GM23338 (cell line): ENCODE measurements around the gene TFEB. TPM values are rescaled to one million over a fixed set of nuclear protein-coding genes. Genes with fewer than 3 reads are reported as not detected.

Experiments used
- ATAC-seq: fragments of 200-7000 bp; cut with Tn5 transposase; 3 replicates; pipeline ENCODE4 v1.9.1; 2020
- DNase-seq: peaks from one replicate; pipeline ENCODE4 v3.0.0-alpha.2; 2015; ENCODE audit warnings: low spot score
- H2AFZ ChIP-seq: fragments of 200-600 bp; sonication (generic); 2 replicates; pipeline ENCODE4 v1.8.0; 2016; ENCODE audit warnings: antibody characterized with exemption, mild to moderate bottlenecking, moderate library complexity
- H3F3A ChIP-seq: fragments of 200-600 bp; sonication (generic); replicated peaks from 2 replicates; pipeline ENCODE4 v1.8.0; 2017; ENCODE audit warnings: antibody characterized with exemption, mixed run types, low read depth
- H3K27ac ChIP-seq: fragments of 200-600 bp; sonication (generic); 2 replicates; pipeline ENCODE4 v1.6.1; 2016; ENCODE audit warnings: low read depth
- H3K27me3 ChIP-seq: fragments of 200-600 bp; sonication (generic); 2 replicates; pipeline ENCODE4 v1.8.0; 2016; ENCODE audit warnings: mild to moderate bottlenecking, mixed run types, moderate library complexity; ENCODE audit not compliant: insufficient read depth
- H3K36me3 ChIP-seq: fragments of 200-600 bp; sonication (generic); 2 replicates; pipeline ENCODE4 v1.8.0; 2016; ENCODE audit warnings: mild to moderate bottlenecking; ENCODE audit not compliant: insufficient read depth
- H3K4me1 ChIP-seq: fragments of 200-600 bp; sonication (generic); 2 replicates; pipeline ENCODE4 v1.8.0; 2016; ENCODE audit warnings: mild to moderate bottlenecking, moderate library complexity; ENCODE audit not compliant: insufficient read depth
- H3K4me2 ChIP-seq: fragments of 200-600 bp; sonication (generic); 2 replicates; pipeline ENCODE4 v1.7.1; 2017; ENCODE audit warnings: mixed run types
- H3K4me3 ChIP-seq: fragments of 200-600 bp; sonication (generic); 2 replicates; pipeline ENCODE4 v1.6.1; 2016; ENCODE audit warnings: mixed run types
- H3K79me2 ChIP-seq: fragments of 200-600 bp; sonication (generic); replicated peaks from 2 replicates; pipeline ENCODE4 v1.8.0; 2017; ENCODE audit warnings: mild to moderate bottlenecking; ENCODE audit not compliant: insufficient read depth
- H3K9me2 ChIP-seq: fragments of 200-600 bp; sonication (generic); 2 replicates; pipeline ENCODE4 v1.8.0; 2017; ENCODE audit not compliant: insufficient read depth
- H4K20me1 ChIP-seq: fragments of 200-600 bp; sonication (generic); replicated peaks from 2 replicates; pipeline ENCODE4 v1.8.0; 2017; ENCODE audit warnings: mild to moderate bottlenecking; ENCODE audit not compliant: insufficient read depth
- H3K27ac Mint-ChIP-seq: 2 replicates; pipeline ENCODE4 v1.8.0; 2020; ENCODE audit warnings: inconsistent platforms, mild to moderate bottlenecking, moderate library complexity, mixed read lengths
- H3K27me3 Mint-ChIP-seq: 3 replicates; pipeline ENCODE4 v1.8.0; 2022; ENCODE audit warnings: low read depth, mild to moderate bottlenecking, moderate library complexity, mixed read lengths, inconsistent platforms; ENCODE audit not compliant: insufficient read depth, poor library complexity
- H3K36me3 Mint-ChIP-seq: 3 replicates; pipeline ENCODE4 v1.8.0; 2021; ENCODE audit warnings: low read depth, mild to moderate bottlenecking, inconsistent platforms, moderate library complexity, mixed read lengths
- H3K4me1 Mint-ChIP-seq: 3 replicates; pipeline ENCODE4 v1.8.0; 2020; ENCODE audit warnings: mild to moderate bottlenecking, inconsistent platforms, mixed read lengths
- H3K4me3 Mint-ChIP-seq: 3 replicates; pipeline ENCODE4 v1.8.0; 2021; ENCODE audit warnings: moderate library complexity, mild to moderate bottlenecking, inconsistent platforms, mixed read lengths
- H3K9me3 Mint-ChIP-seq: 3 replicates; pipeline ENCODE4 v1.8.0; 2020; ENCODE audit warnings: moderate library complexity, mild to moderate bottlenecking, inconsistent platforms, mixed read lengths
- CREB1 ChIP-seq: fragments of 250-450 bp; sonication (Bioruptor Pico); IDR thresholded peaks from 2 replicates; pipeline ENCODE4 v1.5.0; 2020; ENCODE audit warnings: low read depth, mild to moderate bottlenecking, moderate library complexity
- CTCF ChIP-seq, 2 experiments: fragments of 200-600 bp in 1 of 2; sonication (generic) in 1 of 2; conservative IDR thresholded peaks; 2 replicates each; pipeline versions ENCODE4 v1.5.1 to v1.6.1; 2016 to 2017; ENCODE audit warnings: antibody characterized with exemption in 2 of 2, low read depth in 2 of 2, mild to moderate bottlenecking in 2 of 2, moderate library complexity in 1 of 2
- ETS1 ChIP-seq: IDR thresholded peaks from 2 replicates; pipeline ENCODE4 v1.6.1; 2016; ENCODE audit warnings: antibody characterized with exemption
- EZH2phosphoT487 ChIP-seq: fragments of 200-600 bp; sonication (generic); IDR thresholded peaks from one replicate; pipeline ENCODE4 v1.8.1; 2018; ENCODE audit warnings: antibody characterized with exemption; ENCODE audit not compliant: unreplicated experiment
- NANOG ChIP-seq: IDR thresholded peaks from 2 replicates; pipeline ENCODE4 v1.6.1; 2016; ENCODE audit warnings: antibody characterized with exemption, borderline replicate concordance
- POLR2AphosphoS5 ChIP-seq: IDR thresholded peaks from 2 replicates; pipeline ENCODE4 v1.6.1; 2016; ENCODE audit warnings: antibody characterized with exemption, low read depth
- REST ChIP-seq: IDR thresholded peaks from one replicate; pipeline ENCODE4 v1.6.1; 2018; ENCODE audit warnings: antibody characterized with exemption; ENCODE audit not compliant: unreplicated experiment
- STAT1 ChIP-seq: IDR thresholded peaks from one replicate; pipeline ENCODE4 v1.6.1; 2016; ENCODE audit warnings: antibody characterized with exemption; ENCODE audit not compliant: unreplicated experiment
- ZNF114 ChIP-seq: fragments of 250-450 bp; sonication (Bioruptor Pico); IDR thresholded peaks from 2 replicates; pipeline ENCODE4 v1.5.0; 2020; ENCODE audit warnings: mild to moderate bottlenecking, moderate library complexity
- ZNF331 ChIP-seq: fragments of 250-450 bp; sonication (Bioruptor Pico); IDR thresholded peaks from 2 replicates; pipeline ENCODE4 v1.5.0; 2020; ENCODE audit warnings: low read depth, mild to moderate bottlenecking, moderate library complexity
- polyA plus RNA-seq: library from polyadenylated mRNA; unstranded; fragments of >200 nt; fragmentation: Nextera tagmentation; extraction: Ambion mirVana; gene quantifications from 2 replicates; pipeline ENCODE4 v1.2.1, GENCODE V29; 2016
- total RNA-seq: library from RNA; depleted of rRNA; stranded (reverse); fragments of >200 nt; shearing (Covaris generic); gene quantifications from 2 replicates; pipeline ENCODE4 v1.2.3, GENCODE V29; 2014

Gene TFEB
- total and polyA plus RNA-seq, 2 experiments from 2014 or later, result 1.3 to 4.3 TPM

- Histone ChIP-seq H4K20me1 (no peaks in the 10 kb centered on the region), H3K9me2 (no peaks in the 10 kb centered on the region), H3K36me3 (no peaks in the 10 kb centered on the region), H3F3A (no peaks in the 10 kb centered on the region), H3K4me3 (no peak overlapping the region), H3K27ac (no peak overlapping the region), H3K4me2 (no peak overlapping the region), H2AFZ (no peak overlapping the region), H3K27me3 (no peaks in the 10 kb centered on the region), H3K79me2 (no peaks in the 10 kb centered on the region), H3K4me1 (peaks cover 12% of the 10 kb centered on the region)
- Mint-ChIP-seq H3K27ac (no peak overlapping the region), H3K36me3 (no peaks in the 10 kb centered on the region), H3K27me3 (peaks cover 5% of the 10 kb centered on the region), H3K9me3 (no peaks in the 10 kb centered on the region), H3K4me1 (peaks cover 29% of the 10 kb centered on the region), H3K4me3 (no peak overlapping the region)
- no peak for DNase-seq
- ATAC-seq, result no peak
- TF ChIP-seq POLR2AphosphoS5, result no peak
- no peak for TF ChIP-seq CTCF (conservative IDR thresholded peaks at IDR 0.05; ENCODE audit: low read depth in 2 of 2)
- TF ChIP-seq REST, result no peak
- no peak for TF ChIP-seq NANOG
- TF ChIP-seq ZNF331 (CRISPR knock-in tag), result no peak
- no peak for TF ChIP-seq STAT1
- TF ChIP-seq ZNF114, result no peak
- no peak for TF ChIP-seq EZH2phosphoT487
- TF ChIP-seq ETS1, result no peak
- no peak for TF ChIP-seq CREB1
Observed at GRCh38 chr6:41724228-41724580, 11.2 kb downstream of the TFEB start.
